GM19240 (cell line): ENCODE data around the gene MYO3B.

Source experiments
- DNase-seq: peaks from one replicate; pipeline ENCODE4 v3.0.0; 2011; ENCODE audit warnings: low spot score; ENCODE audit not compliant: insufficient read length

The MYO3B gene

GRCh38 chr2:170553748-170554147 is 375.8 kb downstream of the MYO3B start:
- DNase-seq = no peak

GRCh38 chr2:170554278-170554955 is 376.5 kb downstream of the MYO3B start:
- no peak for DNase-seq

- DNase-seq = no peak
Measured at GRCh38 chr2:170562928-170563327, 385.0 kb downstream of the MYO3B start.

GRCh38 chr2:170563401-170563800 is 385.5 kb downstream of the MYO3B start:
- no peak for DNase-seq

GRCh38 chr2:170566138-170566537 is 388.2 kb downstream of the MYO3B start:
- DNase-seq = no peak

- DNase-seq = no peak
Measured at GRCh38 chr2:170567429-170567828, 389.5 kb downstream of the MYO3B start.

- DNase-seq = no peak
Measured at GRCh38 chr2:170568511-170568910, 390.6 kb downstream of the MYO3B start.

- no peak for DNase-seq
Measured at GRCh38 chr2:170571612-170572011, 393.7 kb downstream of the MYO3B start.

- DNase-seq = no peak
Measured at GRCh38 chr2:170573671-170574070, 395.7 kb downstream of the MYO3B start.

GRCh38 chr2:170576296-170576695 is 398.3 kb downstream of the MYO3B start:
- DNase-seq = no peak

GRCh38 chr2:170577356-170577755 is 399.4 kb downstream of the MYO3B start:
- DNase-seq = no peak

GRCh38 chr2:170578606-170579005 is 400.7 kb downstream of the MYO3B start:
- DNase-seq = no peak

- DNase-seq = no peak
Measured at GRCh38 chr2:170579511-170579910, 401.6 kb downstream of the MYO3B start.

GRCh38 chr2:170582313-170582712 is 404.4 kb downstream of the MYO3B start:
- no peak for DNase-seq

GRCh38 chr2:170582751-170583463 is 405.0 kb downstream of the MYO3B start:
- no peak for DNase-seq

GRCh38 chr2:170585067-170585466 is 407.1 kb downstream of the MYO3B start:
- no peak for DNase-seq

GRCh38 chr2:170586571-170587095 is 408.7 kb downstream of the MYO3B start:
- no peak for DNase-seq

- no peak for DNase-seq
Measured at GRCh38 chr2:170587117-170587516, 409.2 kb downstream of the MYO3B start.

GRCh38 chr2:170587922-170588321 is 410.0 kb downstream of the MYO3B start:
- no peak for DNase-seq

- no peak for DNase-seq
Measured at GRCh38 chr2:170588729-170589128, 410.8 kb downstream of the MYO3B start.

GRCh38 chr2:170596576-170596975 is 418.6 kb downstream of the MYO3B start:
- no peak for DNase-seq

GRCh38 chr2:170598067-170598395 is 420.1 kb downstream of the MYO3B start:
- no peak for DNase-seq

- no peak for DNase-seq
Measured at GRCh38 chr2:170601489-170601888, 423.5 kb downstream of the MYO3B start.
